ENCODE results near the gene RPS27.

RPS27 gene

DNA sequence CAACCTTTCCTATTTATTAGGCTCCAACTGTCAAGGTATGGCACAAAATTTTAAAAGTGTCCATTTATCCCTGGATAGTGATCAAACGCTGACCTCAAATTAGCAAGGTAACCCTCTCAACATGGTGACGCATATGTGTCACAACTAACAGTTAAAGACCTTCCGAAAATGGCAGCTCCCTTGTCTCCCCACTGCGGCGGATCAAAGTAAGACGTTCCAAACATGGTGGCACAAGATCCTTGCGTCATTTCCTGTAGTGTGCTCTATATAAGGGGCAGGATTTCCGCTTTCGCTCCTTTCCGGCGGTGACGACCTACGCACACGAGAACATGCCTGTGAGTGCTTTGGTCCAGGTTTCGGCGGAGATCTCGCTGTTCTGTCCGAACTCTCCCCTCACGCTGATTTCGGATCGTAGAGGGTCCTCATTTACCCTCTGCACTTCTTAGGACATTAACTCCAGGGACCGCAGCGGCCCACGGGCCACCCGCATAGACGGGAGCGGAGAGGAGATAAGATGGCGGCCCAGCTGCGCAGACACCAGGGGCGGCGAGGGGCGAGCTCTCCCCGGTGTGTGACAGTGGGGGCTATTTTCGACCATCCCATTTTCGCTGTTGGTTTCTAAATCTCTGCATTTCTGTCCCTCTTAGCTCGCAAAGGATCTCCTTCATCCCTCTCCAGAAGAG, at the start of gene RPS27:
RPS27 (plus strand) TSS at position 295 of the 683 bp plus-strand sequence; CDS start at position 330, 35 bp downstream.
- peak; percentile 96 for DNase-seq

DNA sequence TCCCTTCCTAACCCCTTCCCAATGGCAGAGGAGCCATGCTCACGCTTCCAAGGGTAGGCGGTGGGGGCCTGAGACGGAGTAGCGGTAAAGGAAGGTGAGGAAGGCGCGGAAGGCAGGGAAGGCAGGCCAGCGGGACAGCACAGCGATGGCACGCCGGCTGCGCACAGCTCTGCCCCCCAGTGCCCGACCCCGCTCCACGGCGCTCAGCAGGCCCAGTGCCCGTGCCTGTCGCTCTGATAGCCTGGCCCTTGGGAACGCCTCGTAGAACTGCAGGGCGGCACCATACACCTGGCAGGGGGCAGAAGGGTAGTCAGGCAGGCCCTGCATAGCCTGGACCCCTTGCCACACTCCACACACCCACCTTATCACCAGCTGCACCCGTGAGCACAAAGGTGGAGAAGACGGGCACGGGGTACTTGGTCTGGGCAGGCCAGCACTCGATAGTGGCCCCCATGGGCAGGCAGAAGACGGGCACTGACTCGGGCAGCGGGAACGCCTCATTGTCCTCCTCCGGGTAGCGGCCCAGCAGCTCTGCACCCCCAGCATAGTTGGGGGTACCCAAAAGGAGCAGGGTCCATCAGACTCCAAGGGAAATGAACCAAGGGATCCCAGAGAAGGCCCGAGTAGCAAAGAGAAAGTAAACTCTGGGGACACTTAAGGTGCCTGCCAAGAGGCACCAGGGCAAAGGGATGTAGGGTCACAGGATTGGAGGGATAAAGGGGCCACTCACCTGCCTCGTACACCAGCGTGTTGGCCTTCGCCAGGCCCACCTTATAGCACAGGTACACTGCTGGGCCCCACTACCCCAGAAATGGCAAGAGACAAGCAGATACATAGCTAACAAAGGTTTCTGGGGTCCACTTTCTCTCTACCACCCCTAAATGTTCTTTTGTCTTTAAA, 48.5 kb upstream of the RPS27 start:
- no peak for DNase-seq

DNA sequence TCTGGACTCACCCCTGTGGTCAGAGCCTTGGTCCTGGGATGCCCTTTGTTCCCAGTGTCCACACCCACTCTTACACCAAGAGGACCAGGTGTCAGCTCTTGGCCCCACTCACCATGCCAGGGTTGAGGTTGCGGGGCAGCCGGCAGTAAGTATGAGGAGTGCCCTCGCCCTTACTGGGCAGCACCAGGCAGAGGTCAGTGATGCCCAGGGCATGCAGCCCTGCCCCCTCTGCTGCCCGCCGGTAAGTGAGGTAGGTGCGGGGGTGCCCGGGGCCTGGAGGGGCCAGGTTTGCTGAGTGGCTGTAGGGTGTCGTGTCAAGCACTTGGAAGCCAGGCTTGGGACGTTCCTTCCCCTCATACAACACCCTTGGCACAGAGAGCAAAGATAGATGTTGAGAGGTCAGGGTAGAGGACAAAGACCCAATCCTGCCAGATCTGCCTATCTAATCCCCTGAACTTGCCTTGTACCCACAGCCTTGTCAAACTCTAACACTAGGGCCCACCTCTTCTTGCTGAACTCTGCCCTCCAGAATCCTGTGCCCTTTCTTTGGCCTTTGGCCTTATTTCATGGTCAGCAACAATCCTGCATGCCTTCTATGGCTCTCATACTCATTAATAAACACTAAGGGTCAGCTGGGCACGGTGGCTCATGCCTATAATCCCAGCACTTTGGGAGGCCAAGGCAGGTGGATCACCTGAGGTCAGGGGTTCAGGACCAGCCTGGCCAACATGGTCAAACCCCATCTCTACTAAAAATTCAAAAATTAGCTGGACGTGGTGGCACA, 47.6 kb upstream of the RPS27 start:
- DNase-seq = no peak

DNA sequence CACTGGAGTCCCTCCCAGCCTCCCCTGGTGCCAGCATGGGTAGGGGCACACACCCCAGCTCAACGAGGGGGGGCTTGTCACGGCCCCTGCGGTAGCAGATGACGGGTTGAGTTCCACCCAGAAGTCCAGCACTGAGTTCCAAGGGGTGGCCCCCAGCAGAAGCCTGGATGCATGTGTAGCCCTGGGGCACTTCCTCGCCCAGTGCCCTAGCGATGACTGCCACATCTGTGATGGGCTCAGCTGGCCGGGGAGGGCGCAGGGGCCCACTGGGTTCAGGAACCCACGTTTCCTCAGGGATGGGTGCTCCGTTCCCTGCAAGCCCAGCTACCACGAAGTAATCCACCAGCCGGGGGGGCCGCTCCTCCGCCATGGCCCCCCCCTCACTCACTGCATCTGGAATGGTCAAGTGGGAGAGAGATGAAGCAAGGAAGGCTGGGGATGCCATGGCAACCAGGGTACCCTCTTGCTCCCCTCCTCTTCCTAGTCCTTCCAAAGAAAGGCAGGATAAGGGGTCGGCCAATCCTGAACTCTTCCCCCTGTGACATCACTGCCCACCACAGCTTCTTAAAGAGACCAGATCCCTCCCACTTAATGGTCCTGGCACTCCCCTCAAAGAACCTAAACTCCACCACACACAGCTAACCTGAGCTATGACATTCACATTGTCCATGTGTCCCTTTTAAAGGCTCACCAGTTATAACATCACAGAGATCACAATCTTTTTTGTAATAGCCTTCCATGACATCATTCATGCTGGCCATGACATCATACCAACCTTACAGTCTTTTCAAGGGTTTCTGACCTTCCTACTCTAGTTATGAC, 46.3 kb upstream of the RPS27 start:
- DNase-seq = no peak

DNA sequence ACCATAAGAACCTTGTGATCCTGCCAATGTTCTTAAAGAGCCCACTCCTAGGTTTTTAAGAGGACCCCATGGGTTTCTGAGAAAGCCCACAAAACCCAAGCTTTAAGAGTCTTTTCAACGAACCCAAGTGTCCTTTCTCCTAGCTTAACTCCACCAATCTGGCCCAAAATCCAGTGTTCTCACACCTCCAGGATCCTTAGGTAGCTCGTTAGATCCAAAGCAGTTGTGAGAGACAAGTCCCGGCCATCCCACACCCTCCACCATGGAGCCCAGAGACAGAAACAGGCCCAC, 45.8 kb upstream of the RPS27 start:
- DNase-seq = no peak

DNA sequence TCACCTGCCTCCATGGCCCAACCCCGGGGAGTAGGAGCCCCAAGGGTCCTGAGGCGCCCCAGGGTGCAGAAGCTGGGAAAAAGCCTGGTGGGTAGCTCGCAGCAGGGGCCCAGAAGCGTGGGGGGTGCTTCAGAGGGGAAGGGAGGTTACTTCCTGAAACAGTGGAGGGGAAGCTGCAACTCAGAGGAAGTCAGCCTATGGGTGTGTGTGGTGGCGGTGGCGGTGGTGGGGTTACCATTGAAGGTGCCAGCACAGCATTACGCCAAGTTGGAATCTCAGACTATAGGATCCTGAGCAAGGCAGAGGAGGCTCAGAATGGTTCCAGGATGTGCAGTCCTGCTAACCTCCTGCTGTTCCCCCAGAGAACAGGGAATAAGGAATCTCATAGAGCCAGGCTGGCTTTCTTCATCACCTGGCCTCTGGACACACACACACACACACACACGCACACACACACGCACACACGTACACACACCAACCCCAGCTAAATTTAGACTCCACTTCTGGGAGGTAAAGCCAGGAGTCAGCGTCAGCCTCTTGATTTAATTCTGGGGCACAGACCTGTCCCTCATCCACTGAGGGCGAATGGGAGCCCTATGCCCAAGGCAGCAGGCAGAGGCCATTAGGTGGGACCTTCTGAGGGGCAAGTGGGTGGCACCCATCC, 45.3 kb upstream of the RPS27 start:
- DNase-seq = no peak

DNA sequence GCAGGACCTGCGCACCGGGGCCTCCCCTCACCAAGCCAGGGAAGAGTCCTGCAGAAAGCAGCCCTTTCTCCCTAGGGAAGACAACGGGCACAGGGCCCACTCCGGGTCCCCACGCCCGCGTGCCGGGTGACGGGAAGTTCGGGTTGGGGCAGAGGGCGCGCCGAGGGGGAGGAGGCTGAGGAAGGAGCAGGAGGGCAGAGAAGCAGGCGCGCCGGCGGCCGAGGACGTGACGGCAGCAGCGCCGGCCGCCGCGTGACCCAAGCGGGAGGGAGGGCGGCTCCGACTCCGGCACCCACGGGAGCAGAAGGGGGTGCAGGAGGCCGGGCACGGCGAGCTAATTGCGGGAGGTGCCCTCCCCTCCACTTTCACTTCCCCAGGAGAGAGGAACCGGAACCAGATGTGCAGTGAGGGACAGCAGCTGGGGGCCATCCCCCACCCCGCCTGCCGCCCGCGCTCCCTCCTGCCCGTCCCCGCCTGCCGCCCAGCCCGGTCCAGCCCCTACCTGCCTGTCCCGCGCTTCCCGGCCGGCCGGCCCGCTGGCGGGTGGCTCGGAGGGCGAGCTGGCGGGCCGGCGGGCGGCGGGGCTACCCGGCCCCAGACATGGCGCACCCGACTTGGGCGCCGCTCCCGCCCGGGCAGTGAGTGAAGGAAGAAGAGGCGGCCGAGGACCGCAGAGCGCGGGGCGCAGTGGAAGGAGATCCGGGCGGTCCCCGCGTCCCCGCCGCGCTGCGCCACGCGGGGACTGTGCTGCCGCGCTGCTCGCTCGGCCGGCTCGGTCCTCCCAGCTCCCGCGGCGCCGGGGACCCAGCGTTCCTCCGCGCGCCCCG, 44.6 kb upstream of the RPS27 start:
- peak; percentile 28 for DNase-seq

DNA sequence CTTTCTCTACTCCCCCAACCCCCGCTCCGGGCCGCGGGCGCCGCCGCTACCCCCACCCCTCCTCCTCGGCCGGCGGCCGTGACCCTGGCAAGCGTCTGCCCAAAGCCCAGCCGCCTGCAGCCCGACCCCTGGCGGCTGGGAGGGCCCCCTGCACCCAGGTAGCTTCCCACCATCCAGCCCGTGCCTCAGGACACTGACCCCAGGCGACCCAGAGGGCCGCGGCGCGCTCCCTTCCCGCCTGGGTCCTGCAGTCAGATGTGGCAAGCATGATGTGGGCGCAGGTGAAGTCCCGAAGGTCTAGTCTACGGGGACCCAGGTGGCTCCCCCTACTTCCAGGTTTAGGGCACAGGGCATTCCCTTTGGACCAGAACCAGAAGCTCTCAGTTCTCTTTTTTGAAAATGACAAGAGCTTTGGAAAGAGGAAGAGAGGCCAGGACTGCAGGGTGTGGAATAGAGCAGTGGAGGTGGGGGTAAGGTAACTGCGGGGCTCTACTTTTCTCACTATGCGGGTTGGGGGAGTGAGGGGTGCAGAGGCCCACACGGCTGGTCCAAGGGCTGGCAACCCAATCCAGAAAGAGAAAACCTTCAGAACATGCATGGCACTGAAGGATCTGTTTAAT, 43.8 kb upstream of the RPS27 start, which contains the start of gene DENND4B:
DENND4B (minus strand) TSS at position 97 of the 620 bp plus-strand sequence. CDS start 2,344 bp downstream, outside the sequence.
- DNase-seq = peak; percentile 74

DNA sequence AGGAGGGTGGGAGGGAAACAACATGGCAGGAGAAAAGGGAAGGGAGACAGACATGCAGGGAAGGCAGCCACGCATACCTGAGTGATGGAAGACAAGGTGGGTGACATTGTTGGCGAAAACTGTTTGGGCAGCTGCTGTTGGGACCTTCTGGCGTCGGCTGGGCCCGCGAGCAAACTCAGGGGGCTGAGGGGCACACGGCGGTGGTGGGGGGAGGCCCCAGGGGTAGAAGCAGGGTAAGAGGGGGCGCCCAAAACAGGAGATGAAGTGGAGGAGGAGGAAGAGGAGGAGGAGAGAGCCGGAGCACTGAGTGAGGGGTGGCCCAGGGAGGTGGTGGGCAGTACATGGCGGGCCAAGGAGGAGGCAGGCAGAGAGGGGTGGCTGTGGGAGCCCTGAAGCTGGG, 39.4 kb upstream of the RPS27 start:
- no peak for DNase-seq

DNA sequence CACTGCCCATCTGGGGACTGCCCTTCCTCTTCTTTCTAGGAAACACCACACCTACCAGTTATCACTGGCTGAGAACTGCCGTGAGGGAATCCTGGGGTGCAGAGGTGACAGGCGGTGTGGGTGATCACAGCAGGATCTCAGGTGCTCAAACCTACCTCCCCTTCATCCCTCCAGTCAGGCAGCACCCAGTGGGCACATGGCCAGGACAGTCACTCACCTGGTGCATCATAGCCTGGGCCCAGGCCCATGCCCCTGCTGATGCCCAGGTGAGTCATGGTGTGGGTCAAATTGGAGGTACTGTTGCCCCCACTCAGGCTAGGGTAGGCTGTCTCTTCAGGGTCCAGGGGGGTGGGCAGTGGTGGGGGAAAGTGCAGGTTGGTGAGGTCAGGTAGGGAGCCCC, 38.8 kb upstream of the RPS27 start:
- no peak for DNase-seq

DNA sequence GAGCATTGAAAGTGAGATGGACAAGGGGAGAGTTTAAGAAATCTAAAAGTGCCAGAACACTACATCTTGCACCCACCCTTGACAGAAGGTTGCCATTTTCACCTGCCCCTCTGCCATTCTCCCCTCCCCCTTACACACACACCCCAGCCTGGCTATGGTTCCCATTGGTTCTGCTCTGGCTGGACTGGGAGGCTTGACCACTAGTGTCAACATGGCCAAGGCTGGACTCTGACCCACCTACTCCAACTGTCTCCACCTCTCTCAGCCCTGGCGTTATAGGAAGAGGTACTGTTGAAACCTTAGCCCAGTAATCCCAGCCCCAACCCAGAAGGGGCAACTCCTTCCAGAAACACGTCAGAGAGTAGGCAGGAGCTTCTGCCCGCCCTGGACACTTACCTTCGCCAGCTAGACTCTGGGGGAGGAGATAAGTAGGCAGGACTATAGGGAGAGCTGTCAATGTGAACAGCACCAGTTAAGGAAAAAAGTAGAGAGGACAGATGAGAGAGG, 36.6 kb upstream of the RPS27 start:
- no peak for DNase-seq

DNA sequence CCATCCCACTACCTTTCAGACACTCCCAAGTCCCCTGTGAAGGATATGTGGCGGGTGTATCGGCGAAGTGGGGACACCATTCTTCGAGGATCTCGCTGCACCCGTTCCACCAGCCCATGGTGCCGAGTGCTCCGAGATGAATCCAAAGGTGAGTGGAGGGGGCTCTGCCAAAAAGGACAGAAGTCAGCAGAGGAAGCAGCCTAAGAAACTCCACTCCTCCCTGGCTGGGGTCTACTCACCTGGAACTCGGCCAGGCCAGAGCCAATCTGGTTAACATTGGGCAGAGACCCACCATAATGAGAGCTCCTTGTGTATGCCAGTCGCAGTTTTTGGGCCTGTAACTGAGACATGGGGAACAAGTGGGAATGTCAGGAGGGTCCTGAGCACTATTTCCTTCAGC, 35.7 kb upstream of the RPS27 start:
- DNase-seq = no peak

DNA sequence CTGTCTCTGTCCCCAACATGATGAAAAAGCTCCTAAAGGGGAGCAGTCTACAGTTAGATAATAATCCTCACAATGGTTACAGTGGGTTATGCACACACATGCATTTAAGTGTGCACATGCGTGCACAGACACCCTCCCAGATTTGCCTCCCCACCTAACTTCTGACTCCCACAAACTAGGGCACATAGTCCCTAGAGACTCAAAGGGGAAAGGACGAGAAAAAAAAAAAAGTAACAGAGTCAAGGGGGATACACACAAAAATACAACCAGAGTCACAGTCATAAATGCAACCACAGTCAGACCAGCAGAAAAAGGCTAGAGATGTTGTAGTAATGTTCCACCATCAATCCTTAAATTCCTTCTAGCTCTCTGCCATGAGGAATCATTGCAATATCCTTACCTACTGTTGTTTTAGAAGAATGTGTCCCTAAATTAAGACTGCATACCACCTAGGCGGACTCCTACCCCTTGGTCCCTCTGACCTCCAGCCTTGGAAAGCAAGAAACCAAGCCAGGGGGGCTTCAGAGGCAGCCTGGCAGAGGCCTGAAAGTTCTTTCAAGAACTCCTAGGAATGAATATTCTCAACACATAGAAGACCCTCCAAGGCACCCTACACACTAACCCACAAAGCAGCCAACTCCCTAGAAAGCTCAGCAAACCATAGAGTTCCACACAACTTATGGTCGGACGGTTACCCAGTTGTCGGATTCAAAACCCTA, 33.4 kb upstream of the RPS27 start:
- DNase-seq = no peak

DNA sequence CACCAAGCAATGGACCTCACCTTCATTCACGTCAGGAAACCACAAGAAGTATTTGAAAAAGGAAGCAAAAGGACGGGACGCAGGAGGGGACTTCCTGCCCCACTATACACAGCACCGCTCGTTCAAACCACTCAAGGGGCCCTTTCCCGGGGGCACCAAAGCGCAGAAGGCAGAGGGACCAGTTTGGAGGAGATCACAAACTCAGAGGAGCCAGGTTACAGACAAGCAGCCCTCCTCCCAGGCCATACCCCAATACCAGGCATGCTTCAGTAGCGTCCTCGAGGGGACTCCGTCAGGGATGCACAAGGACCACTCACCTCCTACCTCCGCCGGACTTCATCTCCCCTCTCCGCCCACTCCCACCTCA, 32.8 kb upstream of the RPS27 start:
- DNase-seq = no peak

DNA sequence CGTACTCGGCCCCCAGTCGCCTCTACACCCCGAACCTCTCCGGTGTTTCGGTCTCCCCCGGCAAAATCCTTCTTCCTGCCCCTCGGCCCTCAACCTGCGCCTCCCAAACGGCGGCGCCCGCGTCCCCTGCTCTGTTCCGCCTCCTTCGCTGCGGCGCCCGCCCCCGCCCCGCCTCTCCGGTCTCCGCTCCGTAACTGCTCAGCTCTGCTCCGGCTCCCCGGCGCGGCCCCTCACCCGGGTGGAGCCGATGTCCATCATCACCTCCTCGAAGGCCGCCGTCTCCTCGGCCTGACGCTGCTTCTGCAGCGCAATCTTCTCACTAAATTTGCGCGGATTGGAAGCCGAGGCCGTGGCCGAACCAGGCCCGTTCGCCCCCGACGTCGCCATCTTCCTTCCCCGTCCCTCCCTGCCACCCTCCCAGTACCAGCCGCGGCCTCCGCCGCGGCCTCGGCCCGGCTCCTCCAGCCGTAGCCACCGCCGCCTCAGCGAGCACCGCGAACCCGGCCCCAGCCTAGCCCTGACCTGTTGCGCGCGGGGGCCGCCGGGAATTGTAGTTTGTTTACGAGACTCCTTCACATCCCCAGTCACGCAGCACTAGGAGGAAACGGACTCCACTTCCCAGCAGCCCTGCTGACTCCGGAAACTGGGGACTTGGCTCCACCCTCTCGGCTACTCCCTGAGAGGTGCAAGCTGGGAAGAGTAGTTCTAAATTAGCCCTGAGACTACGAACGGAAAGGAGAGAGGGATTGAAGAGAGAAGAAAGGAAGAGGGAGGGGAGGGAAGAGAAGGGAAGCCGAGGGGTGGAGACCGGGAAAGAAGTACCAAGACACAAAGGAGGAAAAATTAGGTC, 32.2 kb upstream of the RPS27 start, which contains the start of gene CRTC2:
CRTC2 (minus strand) TSS at position 502 of the 850 bp plus-strand sequence; CDS start at position 387, 115 bp downstream.
- peak; percentile 97 for DNase-seq

DNA sequence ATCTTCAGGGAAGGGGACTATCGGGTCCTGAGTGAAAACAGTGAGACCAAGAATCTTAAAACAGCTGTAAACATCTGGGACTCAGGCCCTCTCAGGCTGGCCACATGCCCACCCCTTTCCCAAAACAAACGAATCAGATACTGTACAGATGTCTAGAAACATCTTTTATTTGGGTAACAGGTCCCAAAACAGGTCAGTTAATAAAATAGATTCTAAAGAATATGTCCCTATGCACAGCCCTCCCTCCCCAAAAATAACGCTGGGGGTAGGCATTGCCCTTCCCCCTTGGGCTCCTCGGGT, 31.7 kb upstream of the RPS27 start:
- no peak for DNase-seq

DNA sequence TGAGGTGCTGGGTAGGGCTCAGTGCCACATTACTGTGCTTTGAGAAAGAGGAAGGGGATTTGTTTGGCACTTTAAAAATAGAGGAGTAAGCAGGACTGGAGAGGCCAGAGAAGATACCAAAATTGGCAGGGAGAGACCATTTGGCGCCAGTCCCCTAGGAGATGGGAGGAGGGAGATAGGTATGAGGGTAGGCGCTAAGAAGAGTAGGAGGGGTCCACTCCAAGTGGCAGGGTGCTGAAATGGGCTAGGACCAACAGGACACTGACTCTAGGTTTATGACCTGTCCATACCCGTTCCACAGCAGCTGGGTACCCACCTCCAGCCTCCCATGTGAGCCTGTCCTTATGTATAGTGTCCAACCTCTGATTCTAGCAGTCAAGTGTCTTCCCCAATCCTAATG, 31.1 kb upstream of the RPS27 start:
- no peak for DNase-seq

DNA sequence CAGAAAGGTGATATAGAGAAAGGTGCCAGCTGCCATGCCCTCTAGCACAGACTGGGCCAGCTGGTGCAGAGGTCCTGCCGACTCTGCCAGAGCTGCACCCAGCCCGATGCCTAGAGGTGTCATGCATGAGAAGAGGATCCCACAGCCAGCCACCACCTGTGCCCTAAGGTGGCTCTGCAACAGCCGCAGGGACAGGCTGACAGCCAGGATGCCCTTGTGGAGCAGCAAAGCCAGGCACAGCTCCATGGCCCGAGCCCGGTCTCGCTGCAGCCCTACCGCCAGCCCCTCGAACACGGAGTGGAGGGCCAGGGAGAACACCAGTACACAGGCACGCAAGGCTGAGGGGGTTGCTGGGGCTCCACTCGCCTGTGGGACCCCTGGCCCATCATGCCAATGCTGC, 30.4 kb upstream of the RPS27 start:
- DNase-seq = no peak

DNA sequence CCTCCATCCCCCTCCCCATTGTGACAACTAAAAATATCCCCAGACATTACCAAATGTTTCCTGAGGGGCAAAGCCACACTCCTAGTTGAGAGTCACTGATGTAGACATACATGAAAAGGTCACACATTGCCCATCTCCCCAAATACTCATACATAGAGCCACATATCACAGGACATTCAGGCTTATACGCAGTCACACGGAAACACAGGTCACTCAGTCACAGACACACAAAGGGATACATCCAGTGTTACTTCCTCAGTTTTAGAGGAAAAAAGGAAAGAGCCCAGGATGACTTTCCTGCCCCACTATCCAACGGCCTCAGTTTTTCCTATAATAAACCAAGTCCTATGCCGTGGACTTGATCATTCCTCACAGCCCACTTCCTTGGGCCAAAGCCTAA, 29.1 kb upstream of the RPS27 start:
- no peak for DNase-seq
